GM19240 (cell line): ENCODE measurements around the gene TMEM272.

ENCODE experiments used
- DNase-seq: peaks from one replicate; pipeline ENCODE4 v3.0.0; 2011; ENCODE audit warnings: low spot score; ENCODE audit not compliant: insufficient read length

TMEM272 gene

GRCh38 chr13:51844862-51845573 is at the start of gene TMEM272:
TSS of gene TMEM272 (minus strand) at chr13:51845177. CDS start at chr13:51838530, 6,647 bp downstream.
- DNase-seq: peak; percentile 76

- no peak for DNase-seq
These were observed 49.3 kb upstream of the TMEM272 start for GRCh38 chr13:51894239-51894638.

DNA sequence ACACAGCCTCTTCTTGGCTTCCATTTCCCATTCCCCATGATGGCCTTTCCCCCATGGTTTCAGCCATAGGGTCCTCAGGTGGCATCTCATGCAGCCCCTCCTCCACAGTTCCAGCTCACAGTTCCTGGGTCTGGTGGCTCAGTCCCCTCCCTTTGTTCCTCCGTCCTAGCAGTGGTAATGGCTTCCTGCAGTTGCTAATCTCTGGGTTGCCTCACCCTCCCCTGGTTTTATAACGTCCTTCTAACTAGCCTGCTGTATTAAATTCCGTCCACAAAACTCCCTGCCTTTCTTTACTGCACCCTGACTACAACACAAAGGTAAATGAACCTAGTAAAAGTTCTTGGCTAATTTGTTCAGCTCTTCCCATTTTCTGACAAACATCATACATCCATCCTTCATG is 47.7 kb upstream of the TMEM272 start:
- DNase-seq: no peak

- DNase-seq: no peak
These were observed 42.5 kb upstream of the TMEM272 start for GRCh38 chr13:51887468-51887867.

DNA sequence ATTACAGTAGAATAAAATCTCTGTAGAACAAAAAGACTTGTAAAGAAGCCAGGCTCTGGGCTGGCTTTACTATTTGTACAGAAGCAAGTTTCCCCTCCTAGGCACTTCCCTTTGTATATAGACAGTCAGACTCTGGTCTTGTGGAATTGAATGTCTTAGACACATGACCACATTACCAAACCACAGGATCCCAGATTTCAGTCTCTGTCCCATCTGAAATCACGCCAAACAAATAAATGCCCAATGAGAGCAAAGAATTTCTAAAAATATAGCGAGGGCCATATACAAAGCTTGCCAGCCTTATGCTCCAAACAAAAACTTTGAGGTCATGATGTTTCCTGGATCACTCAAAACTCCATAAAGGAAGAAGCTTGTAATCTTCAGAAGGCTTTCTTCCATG is 40.7 kb upstream of the TMEM272 start:
- DNase-seq: no peak

- no peak for DNase-seq
These were observed 38.2 kb upstream of the TMEM272 start for GRCh38 chr13:51883226-51883600.

- DNase-seq: no peak
These were observed 37.7 kb upstream of the TMEM272 start for GRCh38 chr13:51882570-51883225.

- DNase-seq: no peak
These were observed 36.3 kb upstream of the TMEM272 start for GRCh38 chr13:51881296-51881695.

GRCh38 chr13:51879133-51879532 is 34.2 kb upstream of the TMEM272 start:
- no peak for DNase-seq

GRCh38 chr13:51874651-51875050 is 29.7 kb upstream of the TMEM272 start:
- no peak for DNase-seq

GRCh38 chr13:51873837-51874236 is 28.9 kb upstream of the TMEM272 start:
- no peak for DNase-seq

DNA sequence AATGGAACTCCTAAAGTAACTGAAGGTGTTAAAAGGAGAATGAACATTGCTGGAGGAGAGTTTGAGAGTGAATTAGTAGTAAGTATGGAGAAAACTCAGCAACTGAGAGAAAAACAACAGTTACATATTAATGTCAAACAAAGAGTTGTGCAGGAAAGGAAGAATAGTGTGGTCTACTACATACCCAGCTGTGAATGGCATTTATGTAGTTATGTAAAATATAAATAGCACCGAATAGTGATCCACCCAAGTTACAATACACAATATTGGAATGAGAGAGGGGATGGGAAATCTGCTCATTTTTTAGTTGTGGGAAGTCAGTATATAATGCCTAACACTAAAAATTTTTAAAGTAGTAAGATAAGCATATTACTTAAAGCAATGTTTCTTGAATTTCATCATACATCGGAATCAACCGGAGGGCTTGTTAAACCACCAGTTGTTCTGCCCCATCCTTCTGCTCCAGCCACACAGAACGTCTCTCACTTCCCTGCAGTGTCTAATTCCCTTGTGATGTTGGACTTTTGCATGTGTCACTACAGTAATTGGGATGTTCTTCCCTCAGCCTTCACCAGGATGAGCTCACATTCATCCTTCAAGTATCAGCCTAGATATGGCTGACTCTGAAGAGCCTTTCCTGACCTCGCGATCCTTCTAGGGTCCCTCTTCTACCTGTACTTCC is 28.3 kb upstream of the TMEM272 start:
- DNase-seq: no peak

DNA sequence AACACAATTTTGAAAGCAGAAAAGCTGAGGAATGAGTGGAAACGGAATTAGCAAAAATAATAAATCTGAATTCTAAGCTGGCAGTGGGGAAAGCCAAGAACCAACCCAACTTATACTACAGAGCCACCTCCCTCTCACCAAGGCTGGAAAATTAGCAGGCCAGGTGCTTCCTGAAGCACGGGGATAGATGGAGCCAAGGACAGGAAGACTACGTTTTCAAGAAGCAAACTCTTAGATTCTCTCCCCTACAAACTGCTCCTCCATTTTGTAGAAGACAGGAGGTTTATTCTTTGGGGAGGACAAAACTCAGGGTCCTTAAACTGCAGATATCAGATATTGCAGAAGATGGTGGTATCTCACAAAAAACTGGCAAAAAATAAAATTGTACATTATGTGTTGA is 25.6 kb upstream of the TMEM272 start:
- DNase-seq: no peak

DNA sequence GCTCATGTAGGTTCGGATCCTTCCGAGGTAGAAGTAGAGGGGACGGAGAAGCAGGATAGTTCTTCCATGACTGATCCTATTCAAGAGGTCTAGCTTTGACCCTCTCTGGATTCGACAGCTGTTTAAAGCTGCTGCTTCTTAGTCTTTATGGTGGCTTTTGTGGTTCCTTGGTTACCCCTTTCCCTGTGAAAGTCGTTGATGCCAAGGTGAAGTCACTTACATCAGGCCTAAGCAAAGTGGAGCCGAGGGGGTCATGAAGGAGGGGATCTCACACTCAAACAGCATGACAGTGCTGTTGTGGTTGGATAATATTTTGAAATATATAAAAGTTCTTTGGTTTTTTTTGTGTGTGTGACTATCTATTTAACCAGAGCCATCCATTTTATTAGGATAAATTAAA is 24.9 kb upstream of the TMEM272 start:
- no peak for DNase-seq

GRCh38 chr13:51867062-51867461 is 22.1 kb upstream of the TMEM272 start:
- DNase-seq: no peak

- DNase-seq: no peak
These were observed 20.9 kb upstream of the TMEM272 start for GRCh38 chr13:51865838-51866237.

GRCh38 chr13:51862957-51863356 is 18.0 kb upstream of the TMEM272 start:
- no peak for DNase-seq

DNA sequence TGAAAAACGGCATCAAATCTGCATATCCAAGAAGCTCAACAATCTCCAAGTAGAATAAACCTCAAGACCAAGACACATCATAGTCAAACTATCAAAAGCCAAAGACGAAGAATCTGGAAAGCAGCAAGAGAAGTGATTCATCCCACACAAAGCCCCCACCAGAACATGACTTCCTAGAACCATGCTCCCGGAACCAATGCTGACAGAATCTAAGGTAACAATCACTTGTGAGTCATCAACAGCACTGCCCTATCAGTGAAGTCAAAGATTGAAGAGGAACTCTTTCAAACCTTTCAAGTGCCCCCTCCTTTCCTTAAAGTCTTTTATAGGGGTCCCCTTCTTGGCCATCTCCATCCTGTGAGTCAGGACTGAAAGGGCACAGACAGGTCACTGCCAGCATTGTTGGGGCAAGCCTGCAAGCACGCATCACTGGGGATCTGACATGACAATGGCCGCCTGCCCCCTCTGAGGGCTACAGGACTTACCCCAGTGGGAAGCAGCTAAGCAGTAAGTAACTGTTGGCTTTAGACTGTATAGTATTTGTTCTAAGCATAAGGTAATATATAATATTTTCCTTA is 16.8 kb upstream of the TMEM272 start, which contains the start of gene CCDC70:
TSS of gene CCDC70 (plus strand) at position 247 of the 578 bp plus-strand sequence. CDS start 3,443 bp downstream, outside the sequence.
- DNase-seq: no peak

DNA sequence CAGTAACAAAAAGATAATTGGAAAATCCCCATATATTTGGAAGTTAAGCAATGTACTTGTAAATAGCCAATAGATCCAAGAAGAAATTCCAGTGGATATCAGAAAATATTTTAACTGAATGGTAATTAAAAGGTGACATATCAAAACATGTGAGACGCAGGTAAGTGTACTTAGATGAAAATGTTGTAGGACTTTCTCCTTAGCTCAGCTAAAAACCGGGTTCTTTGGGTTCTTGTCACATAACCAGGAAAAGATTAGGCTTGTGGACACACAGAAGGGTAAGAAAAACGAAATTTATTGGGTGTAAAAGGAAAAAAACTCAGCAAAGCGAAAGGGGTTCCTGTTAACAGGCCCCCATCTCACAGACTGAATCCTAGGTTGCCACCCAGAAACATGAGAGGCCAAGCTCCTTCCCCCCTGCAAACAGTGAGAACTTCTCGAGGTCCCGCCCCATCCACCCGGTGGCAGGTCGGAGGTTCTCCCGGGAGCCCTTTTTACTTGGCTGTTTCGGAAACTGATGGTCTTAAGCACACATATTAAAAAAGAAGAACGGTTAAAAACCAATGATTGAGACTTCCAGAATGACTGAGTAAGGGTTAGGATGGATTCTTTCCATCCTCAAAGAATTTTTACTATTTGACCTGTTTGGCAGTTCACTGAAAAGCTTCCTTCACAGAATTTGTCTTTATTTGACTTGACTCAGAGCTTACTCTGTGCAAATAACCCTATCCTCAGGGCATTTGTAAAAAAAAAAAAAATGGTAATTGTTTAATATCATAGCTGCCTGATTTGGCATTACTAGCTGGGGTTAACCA is 13.7 kb upstream of the TMEM272 start:
- no peak for DNase-seq

DNA sequence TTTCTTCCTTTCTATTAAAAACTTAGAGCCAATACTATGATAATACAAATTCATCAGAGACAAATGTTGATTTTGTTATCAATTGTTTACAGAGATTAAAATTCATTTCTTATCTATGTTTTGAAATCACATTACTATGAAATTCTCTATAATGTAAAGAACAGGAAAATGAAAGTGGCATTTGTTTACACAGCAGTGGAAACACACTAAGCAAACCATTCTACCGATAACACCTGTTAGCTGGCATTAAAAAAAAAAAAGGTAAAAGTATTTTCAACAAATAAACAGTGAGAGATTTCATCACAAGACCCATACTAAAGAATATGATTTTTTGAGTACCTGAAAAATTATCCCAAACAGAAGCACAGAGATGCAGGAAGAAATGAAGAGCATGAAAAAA is 12.0 kb upstream of the TMEM272 start:
- no peak for DNase-seq

DNA sequence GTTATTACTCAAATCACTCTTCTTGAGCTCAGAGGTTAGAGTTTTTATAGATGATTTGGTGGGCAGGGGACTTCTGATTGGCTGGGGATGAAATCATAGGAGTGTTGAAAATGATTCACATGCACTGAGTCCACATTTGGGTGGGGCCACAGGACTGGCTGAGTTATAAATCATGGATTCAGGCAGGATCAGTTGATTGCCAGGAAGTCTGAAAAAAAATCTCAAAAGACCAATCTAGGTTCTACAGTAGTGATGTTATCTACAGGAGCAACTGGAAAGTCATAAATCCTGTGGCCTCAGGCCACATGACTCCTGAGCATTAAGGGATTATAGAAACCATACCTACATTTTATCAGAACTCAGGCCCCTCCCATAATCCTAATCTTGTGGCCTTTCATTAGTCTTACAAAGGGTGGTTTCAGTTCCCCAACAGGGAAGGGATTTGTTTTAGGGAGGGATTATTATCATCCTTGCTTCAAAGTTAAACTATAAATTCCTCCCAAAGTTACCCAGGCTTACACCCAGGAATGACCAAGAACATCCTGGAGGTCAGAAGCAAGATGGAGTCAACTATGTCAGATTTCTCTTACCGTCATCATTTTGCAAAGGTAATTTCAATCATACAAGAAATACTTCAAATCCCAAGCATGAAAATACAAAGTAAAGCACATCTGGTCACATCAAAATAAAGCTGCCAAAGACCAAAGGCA is 11.2 kb upstream of the TMEM272 start:
- DNase-seq: no peak
